Head of caudate nucleus (tissue), 42 donors: ENCODE measurements around the gene UBAC1.
"Not testable (repeated sequence)": the region's sequence is repeated elsewhere in the genome, so short reads cannot be mapped to it uniquely, and the experiment has no call there.

Experiments
- DNase-seq, 42 donors: peaks; one replicate each; pipeline versions ENCODE4 v3.0.0 to v3.0.0-alpha.2; 2020 to 2021; ENCODE audit warnings: mixed read lengths in 7 of 42
- intact Hi-C: fragments of 100-400 bp; cut with DNase I; formaldehyde crosslinking; loops from one replicate; pipeline ENCODE4 v1.15.0; 2022

The UBAC1 gene

GRCh38 chr9:135982499-135983207, 21.5 kb upstream of the UBAC1 start:
- no peak for DNase-seq
- intact Hi-C loops = loop anchor here (5.0 kb wide), 1 partner anchor 65 kb away; no protein-coding TSS in a partner anchor

GRCh38 chr9:135980926-135981630, 19.9 kb upstream of the UBAC1 start:
- intact Hi-C loops = loop anchor here (5.0 kb wide), 1 partner anchor 66 kb away; no protein-coding TSS in a partner anchor
- DNase-seq = peak; percentile 38 to 96 (median 86)

GRCh38 chr9:135979547-135980166, 18.5 kb upstream of the UBAC1 start:
- intact Hi-C loops = loop anchor here (5.0 kb wide), 1 partner anchor 68 kb away; no protein-coding TSS in a partner anchor
- peak in 1 of 42 donors; percentile 34 for DNase-seq

- intact Hi-C loops = no loop called here
- DNase-seq = peak in 41 of 42 donors; percentile 23 to 80 (median 59)
These were observed 17.7 kb upstream of the UBAC1 start for GRCh38 chr9:135978642-135979546.

GRCh38 chr9:135976944-135977343, 15.8 kb upstream of the UBAC1 start:
- DNase-seq = no peak
- intact Hi-C loops = no loop called here

GRCh38 chr9:135976531-135976930, 15.4 kb upstream of the UBAC1 start:
- intact Hi-C loops = no loop called here
- DNase-seq = no peak

GRCh38 chr9:135975834-135976233, 14.7 kb upstream of the UBAC1 start:
- intact Hi-C loops = no loop called here
- DNase-seq = no peak

GRCh38 chr9:135974220-135974573, 13.0 kb upstream of the UBAC1 start:
- no peak for DNase-seq
- intact Hi-C loops = no loop called here

- intact Hi-C loops = no loop called here
- no peak for DNase-seq
These were observed 12.4 kb upstream of the UBAC1 start for GRCh38 chr9:135973277-135974219.

- DNase-seq = no peak
- intact Hi-C loops = no loop called here
These were observed 10.7 kb upstream of the UBAC1 start for GRCh38 chr9:135971892-135972291.

GRCh38 chr9:135971111-135971766, 10.1 kb upstream of the UBAC1 start:
- intact Hi-C loops = no loop called here

GRCh38 chr9:135970128-135970815, 9.1 kb upstream of the UBAC1 start:
- intact Hi-C loops = no loop called here
- no peak for DNase-seq

More at GRCh38 chr9:135971111-135971766, 10.1 kb upstream of the UBAC1 start:
- DNase-seq = no peak

GRCh38 chr9:135969064-135969683, 8.0 kb upstream of the UBAC1 start:
- intact Hi-C loops = no loop called here
- DNase-seq = no peak

GRCh38 chr9:135968601-135969000, 7.4 kb upstream of the UBAC1 start:
- DNase-seq = no peak
- intact Hi-C loops = no loop called here

- DNase-seq = no peak
- intact Hi-C loops = no loop called here
These were observed 6.9 kb upstream of the UBAC1 start for GRCh38 chr9:135968083-135968476.

- not testable (repeated sequence) for DNase-seq
- intact Hi-C loops = loop anchor here (1.0 kb wide), 1 partner anchor 156 kb away; no protein-coding TSS in a partner anchor
These were observed 5.7 kb upstream of the UBAC1 start for GRCh38 chr9:135966916-135967260.
